K562 (cell line): Measurements from ENCODE around the gene CHRNB1. TPM values are rescaled to one million over a fixed set of nuclear protein-coding genes. Genes with fewer than 3 reads are reported as not detected.

Source experiments
- ATAC-seq: fragments of 200-7000 bp; cut with Tn5 transposase; 3 replicates; pipeline ENCODE4 v1.9.1; 2020; ENCODE audit warnings: moderate library complexity
- BruUV-seq: library from RNA; stranded (reverse); fragments of 400-500 nt; replicated peaks from 2 replicates; lab custom pipeline; 2021; lab: Mats Ljungman, UMichigan
- CTCF ChIA-PET: fragments of 300-600 bp; formaldehyde crosslinking; extraction: SDS; loops from one replicate; lab custom pipeline; 2021; ENCODE audit warnings: low intra/inter-chr PET ratio; lab: Yijun Ruan, JAX
- POLR2A ChIA-PET: fragments of 300-600, 350-650 bp; sonication (Branson Sonifier 250); formaldehyde crosslinking; extraction: SDS; loops from one replicate; lab custom pipeline; 2021; ENCODE audit warnings: antibody characterized with exemption, inconsistent platforms; lab: Yijun Ruan, JAX
- DNase-seq, 4 experiments: peaks; one replicate each; pipeline versions ENCODE4 v3.0.0 to v3.0.0-alpha.2; 2011 to 2018; ENCODE audit warnings: low spot score in 3 of 4, mixed read lengths in 3 of 4; ENCODE audit errors: extremely low read depth in 1 of 4
- FAIRE-seq: peaks from 2 replicates; lab custom pipeline; 2011; peaks lifted over from hg19 to GRCh38; lab: Jason Lieb, UNC
- H2AFZ ChIP-seq: 2 replicates; pipeline ENCODE4 v1.6.0; 2011; ENCODE audit warnings: low read depth, low read length, control low read depth, inconsistent platforms
- H3K27ac ChIP-seq: fragments of 200-600 bp; 3 replicates; pipeline ENCODE4 v1.8.0; 2011; ENCODE audit warnings: low read depth, mild to moderate bottlenecking, control low read depth, inconsistent platforms, low read length, moderate library complexity, mixed read lengths; ENCODE audit errors: extremely low read depth
- H3K27me3 ChIP-seq, 2 experiments: fragments of 300-600 bp in 1 of 2; 2 replicates in 1 of 2; 3 replicates in 1 of 2; pipeline versions ENCODE4 v1.6.0 to v1.8.0; 2011; ENCODE audit warnings: inconsistent platforms in 2 of 2, low read length in 2 of 2, mild to moderate bottlenecking in 1 of 2, mixed read lengths in 1 of 2, moderate library complexity in 1 of 2; ENCODE audit not compliant: control insufficient read depth in 2 of 2, insufficient read depth in 2 of 2
- H3K36me3 ChIP-seq: fragments of 300-600 bp; 3 replicates; pipeline ENCODE4 v1.8.0; 2011; ENCODE audit warnings: mild to moderate bottlenecking, low read length, inconsistent platforms; ENCODE audit not compliant: control insufficient read depth, insufficient read depth
- H3K4me1 ChIP-seq, 2 experiments: fragments of 200-600 bp in 1 of 2; replicated peaks in 1 of 2; 2 replicates in 1 of 2; 3 replicates in 1 of 2; pipeline versions ENCODE4 v1.5.1 to v1.8.0; 2011; ENCODE audit warnings: inconsistent platforms in 2 of 2, low read length in 2 of 2, mild to moderate bottlenecking in 1 of 2, mixed read lengths in 1 of 2, moderate library complexity in 1 of 2; ENCODE audit not compliant: control insufficient read depth in 2 of 2, insufficient read depth in 2 of 2
- H3K4me2 ChIP-seq: 2 replicates; pipeline ENCODE4 v1.6.1; 2011; ENCODE audit warnings: low read length, control low read depth, inconsistent platforms, mixed read lengths; ENCODE audit not compliant: insufficient read depth
- H3K4me3 ChIP-seq: fragments of 200-600 bp; sonication (generic), shearing (Covaris generic); 2 replicates; pipeline ENCODE4 v1.5.1; 2016; ENCODE audit warnings: control low read depth, inconsistent platforms
- H3K79me2 ChIP-seq: fragments of 200-600 bp; 3 replicates; pipeline ENCODE4 v1.8.0; 2011; ENCODE audit warnings: low read length, inconsistent platforms; ENCODE audit not compliant: control insufficient read depth, insufficient read depth
- H3K9ac ChIP-seq, 2 experiments: 2 replicates each; pipeline versions ENCODE4 v1.6.0 to v1.6.1; 2011; ENCODE audit warnings: low read depth in 2 of 2, low read length in 2 of 2, control low read depth in 1 of 2, inconsistent platforms in 1 of 2, mild to moderate bottlenecking in 1 of 2, mixed read lengths in 1 of 2; ENCODE audit not compliant: insufficient read depth in 1 of 2
- H3K9me1 ChIP-seq: one replicate; pipeline ENCODE4 v1.6.0; 2011; ENCODE audit warnings: inconsistent platforms, mild to moderate bottlenecking, low read length, moderate library complexity; ENCODE audit not compliant: control insufficient read depth, insufficient read depth
- H3K9me3 ChIP-seq: replicated peaks from 2 replicates; pipeline ENCODE4 v1.5.1; 2011; ENCODE audit warnings: low read depth, low read length, inconsistent platforms; ENCODE audit not compliant: control insufficient read depth, insufficient read depth
- H4K20me1 ChIP-seq: replicated peaks from 2 replicates; pipeline ENCODE4 v1.6.1; 2011; ENCODE audit warnings: low read length, inconsistent platforms, mixed read lengths; ENCODE audit not compliant: control insufficient read depth, insufficient read depth
- BRD9 ChIP-seq: fragments of 450-650 bp; IDR thresholded peaks from 2 replicates; pipeline ENCODE4 v1.6.1; 2018; ENCODE audit warnings: low read depth; ENCODE audit not compliant: partially characterized antibody
- GTF2F1 ChIP-seq: IDR thresholded peaks from 2 replicates; pipeline ENCODE4 v1.6.1; 2011; ENCODE audit warnings: low read depth, low read length, improper control_type of control experiment
- ZNF212 ChIP-seq: fragments of 450-650 bp; formaldehyde crosslinking; IDR thresholded peaks from 2 replicates; pipeline ENCODE4 v1.4.0; 2020; ENCODE audit warnings: mild to moderate bottlenecking
- WGBS: fragments of 100-300 bp; shearing (Covaris generic); methylation state at CpG from one replicate; pipeline ENCODE4 v1.1.6; 2016; ENCODE audit warnings: low coverage, mixed read lengths; ENCODE audit not compliant: insufficient coverage; ENCODE audit errors: missing lambda C conversion rate; 5-methylcytosine and 5-hydroxymethylcytosine counted together
- in situ Hi-C: fragments of 300-500 bp; cut with MboI; formaldehyde crosslinking; loops from 4 replicates; pipeline ENCODE4 v1.15.0; 2018; ENCODE audit warnings: inconsistent platforms, mixed read lengths
- intact Hi-C: fragments of 100-400 bp; cut with micrococcal nuclease; formaldehyde crosslinking; loops from 2 replicates; pipeline ENCODE4 v1.14.2; 2022
- polyA plus RNA-seq, 8 experiments: library from polyadenylated mRNA; depleted of rRNA in 4 of 8; stranded (reverse) in 5 of 8; unstranded in 3 of 8; fragments of >200 nt; fragmentation: Nextera tagmentation in 2 of 8; fragmentation: Illumina TruSeq in 1 of 8; extraction: Ambion mirVana in 2 of 8; extraction: Trizol in 1 of 8; gene quantifications; 2 replicates each; pipeline versions ENCODE4 v1.2.1 to v1.2.3, GENCODE V29; 2011 to 2014; ENCODE audit warnings: inconsistent platforms in 1 of 8, missing spikeins in 1 of 8
- total RNA-seq, 7 experiments: library from RNA; depleted of rRNA in 6 of 7; stranded (reverse); fragments of >200 nt in 6 of 7; fragmentation: Illumina TruSeq in 2 of 7; extraction: Trizol in 2 of 7; gene quantifications; 2 replicates each; pipeline versions ENCODE4 v1.2.1 to v1.2.3, GENCODE V29; 2011 to 2021; ENCODE audit warnings: low replicate concordance in 1 of 7
- TF ChIP-seq, protein P1 (sequence below): fragments of 200-800 bp; sonication (Bioruptor generic); IDR thresholded peaks from 2 replicates; pipeline ENCODE4 v1.6.1; 2016; ENCODE audit warnings: missing genetic modification characterization, missing compliant biosample characterization
- TF ChIP-seq, protein P2 (sequence below): fragments of 250-450 bp; sonication (Bioruptor Pico); IDR thresholded peaks from 2 replicates; pipeline ENCODE4 v1.8.0; 2022; ENCODE audit warnings: inconsistent platforms, mild to moderate bottlenecking, moderate library complexity, borderline replicate concordance
- TF ChIP-seq, protein P3 (sequence below), 2 experiments: fragments of 450-650 bp in 1 of 2; sonication (generic) in 1 of 2; formaldehyde crosslinking in 1 of 2; IDR thresholded peaks in 1 of 2; conservative IDR thresholded peaks in 1 of 2; 2 replicates each; pipeline versions ENCODE4 v1.6.1 to v1.8.1; 2016 to 2023; ENCODE audit warnings: mild to moderate bottlenecking in 2 of 2, moderate library complexity in 2 of 2, inconsistent platforms in 1 of 2, missing genetic modification reagents in 1 of 2

Gene CHRNB1
- total and polyA plus RNA-seq, 9 of the 15 experiments (the other 6 are each of a cell fraction or from before 2014, with no cell fraction given): 4.7 to 12.3 (median 6.8) TPM

DNA sequence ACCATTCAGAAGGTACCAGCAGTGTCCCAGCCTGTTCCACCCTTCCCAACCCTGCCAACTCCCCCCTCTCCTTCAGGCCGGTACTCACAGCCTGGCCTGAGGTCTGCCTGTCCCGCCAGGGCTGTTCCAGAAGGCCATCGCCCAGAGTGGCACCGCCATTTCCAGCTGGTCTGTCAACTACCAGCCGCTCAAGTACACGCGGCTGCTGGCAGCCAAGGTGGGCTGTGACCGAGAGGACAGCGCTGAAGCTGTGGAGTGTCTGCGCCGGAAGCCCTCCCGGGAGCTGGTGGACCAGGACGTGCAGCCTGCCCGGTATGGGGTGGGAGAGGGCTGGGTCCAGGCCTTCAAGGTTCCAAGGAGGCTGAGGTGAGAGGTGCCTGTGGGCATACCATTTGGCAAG, 30.0 kb upstream of the CHRNB1 start (continued):
- TF ChIP-seq, protein P1, sequence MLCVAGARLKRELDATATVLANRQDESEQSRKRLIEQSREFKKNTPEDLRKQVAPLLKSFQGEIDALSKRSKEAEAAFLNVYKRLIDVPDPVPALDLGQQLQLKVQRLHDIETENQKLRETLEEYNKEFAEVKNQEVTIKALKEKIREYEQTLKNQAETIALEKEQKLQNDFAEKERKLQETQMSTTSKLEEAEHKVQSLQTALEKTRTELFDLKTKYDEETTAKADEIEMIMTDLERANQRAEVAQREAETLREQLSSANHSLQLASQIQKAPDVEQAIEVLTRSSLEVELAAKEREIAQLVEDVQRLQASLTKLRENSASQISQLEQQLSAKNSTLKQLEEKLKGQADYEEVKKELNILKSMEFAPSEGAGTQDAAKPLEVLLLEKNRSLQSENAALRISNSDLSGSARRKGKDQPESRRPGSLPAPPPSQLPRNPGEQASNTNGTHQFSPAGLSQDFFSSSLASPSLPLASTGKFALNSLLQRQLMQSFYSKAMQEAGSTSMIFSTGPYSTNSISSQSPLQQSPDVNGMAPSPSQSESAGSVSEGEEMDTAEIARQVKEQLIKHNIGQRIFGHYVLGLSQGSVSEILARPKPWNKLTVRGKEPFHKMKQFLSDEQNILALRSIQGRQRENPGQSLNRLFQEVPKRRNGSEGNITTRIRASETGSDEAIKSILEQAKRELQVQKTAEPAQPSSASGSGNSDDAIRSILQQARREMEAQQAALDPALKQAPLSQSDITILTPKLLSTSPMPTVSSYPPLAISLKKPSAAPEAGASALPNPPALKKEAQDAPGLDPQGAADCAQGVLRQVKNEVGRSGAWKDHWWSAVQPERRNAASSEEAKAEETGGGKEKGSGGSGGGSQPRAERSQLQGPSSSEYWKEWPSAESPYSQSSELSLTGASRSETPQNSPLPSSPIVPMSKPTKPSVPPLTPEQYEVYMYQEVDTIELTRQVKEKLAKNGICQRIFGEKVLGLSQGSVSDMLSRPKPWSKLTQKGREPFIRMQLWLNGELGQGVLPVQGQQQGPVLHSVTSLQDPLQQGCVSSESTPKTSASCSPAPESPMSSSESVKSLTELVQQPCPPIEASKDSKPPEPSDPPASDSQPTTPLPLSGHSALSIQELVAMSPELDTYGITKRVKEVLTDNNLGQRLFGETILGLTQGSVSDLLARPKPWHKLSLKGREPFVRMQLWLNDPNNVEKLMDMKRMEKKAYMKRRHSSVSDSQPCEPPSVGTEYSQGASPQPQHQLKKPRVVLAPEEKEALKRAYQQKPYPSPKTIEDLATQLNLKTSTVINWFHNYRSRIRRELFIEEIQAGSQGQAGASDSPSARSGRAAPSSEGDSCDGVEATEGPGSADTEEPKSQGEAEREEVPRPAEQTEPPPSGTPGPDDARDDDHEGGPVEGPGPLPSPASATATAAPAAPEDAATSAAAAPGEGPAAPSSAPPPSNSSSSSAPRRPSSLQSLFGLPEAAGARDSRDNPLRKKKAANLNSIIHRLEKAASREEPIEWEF (CRISPR knock-in tag): no peak
- TF ChIP-seq BRD9 (no peak), ZNF212 (no peak)
- TF ChIP-seq, protein P2, sequence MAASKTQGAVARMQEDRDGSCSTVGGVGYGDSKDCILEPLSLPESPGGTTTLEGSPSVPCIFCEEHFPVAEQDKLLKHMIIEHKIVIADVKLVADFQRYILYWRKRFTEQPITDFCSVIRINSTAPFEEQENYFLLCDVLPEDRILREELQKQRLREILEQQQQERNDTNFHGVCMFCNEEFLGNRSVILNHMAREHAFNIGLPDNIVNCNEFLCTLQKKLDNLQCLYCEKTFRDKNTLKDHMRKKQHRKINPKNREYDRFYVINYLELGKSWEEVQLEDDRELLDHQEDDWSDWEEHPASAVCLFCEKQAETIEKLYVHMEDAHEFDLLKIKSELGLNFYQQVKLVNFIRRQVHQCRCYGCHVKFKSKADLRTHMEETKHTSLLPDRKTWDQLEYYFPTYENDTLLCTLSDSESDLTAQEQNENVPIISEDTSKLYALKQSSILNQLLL (CRISPR knock-in tag): no peak

DNA sequence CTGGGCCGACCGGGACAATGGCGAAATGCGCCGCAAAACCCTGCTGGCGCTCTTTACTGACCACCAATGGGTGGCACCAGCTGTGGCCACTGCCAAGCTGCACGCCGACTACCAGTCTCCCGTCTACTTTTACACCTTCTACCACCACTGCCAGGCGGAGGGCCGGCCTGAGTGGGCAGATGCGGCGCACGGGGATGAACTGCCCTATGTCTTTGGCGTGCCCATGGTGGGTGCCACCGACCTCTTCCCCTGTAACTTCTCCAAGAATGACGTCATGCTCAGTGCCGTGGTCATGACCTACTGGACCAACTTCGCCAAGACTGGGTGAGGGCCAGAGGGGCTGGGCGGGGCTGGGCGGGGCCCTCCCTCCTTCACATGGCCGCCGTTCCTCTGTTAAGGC, 29.1 kb upstream of the CHRNB1 start:
- Histone ChIP-seq H3K9me1 (no peaks in the 10 kb centered on the region), H3K9ac (no peak overlapping the region), H3K9me3 (no peaks in the 10 kb centered on the region), H3K4me2 (no peak overlapping the region), H3K27me3 (no peaks in the 10 kb centered on the region), H3K27ac (no peak overlapping the region), H4K20me1 (no peaks in the 10 kb centered on the region), H3K36me3 (no peaks in the 10 kb centered on the region), H2AFZ (no peak overlapping the region), H3K4me1 (peaks cover 0 to 18% of the 10 kb centered on the region in 2 experiments; a peak in 2 of 5 replicates), H3K4me3 (no peak overlapping the region), H3K79me2 (no peaks in the 10 kb centered on the region)
- intact Hi-C loops: no loop called here
- ChIA-PET POLR2A (no interaction called here), CTCF (no interaction called here)
- FAIRE-seq: no peak
- WGBS: 85% methylated on average over 15 of the region's 23 CpGs
- no peak for TF ChIP-seq GTF2F1
- TF ChIP-seq, protein P3, sequence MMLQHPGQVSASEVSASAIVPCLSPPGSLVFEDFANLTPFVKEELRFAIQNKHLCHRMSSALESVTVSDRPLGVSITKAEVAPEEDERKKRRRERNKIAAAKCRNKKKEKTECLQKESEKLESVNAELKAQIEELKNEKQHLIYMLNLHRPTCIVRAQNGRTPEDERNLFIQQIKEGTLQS (IDR thresholded peaks at IDR 0.05): peak; percentile 59
- TF ChIP-seq, protein P3 (CRISPR knock-in tag; conservative IDR thresholded peaks at IDR 0.05): no peak
- DNase-seq: no peak
- BruUV-seq: no TSS peak
- in situ Hi-C loops: no loop called here
- no peak for ATAC-seq
